ENCODE measurements around the gene LPO.

The LPO gene

GRCh38 chr17:58306131-58306951 is 68.0 kb downstream of the LPO start:
- no peak for DNase-seq (ENCODE audit: extremely low read depth, low read depth)

GRCh38 chr17:58307468-58308172 is 69.2 kb downstream of the LPO start:
- DNase-seq (ENCODE audit: extremely low read depth, low read depth), result no peak
- no peak for TF ChIP-seq CTCF (IDR thresholded peaks at IDR 0.05; ENCODE audit: low read depth, low read length)

More at GRCh38 chr17:58306131-58306951, 68.0 kb downstream of the LPO start:
- no peak for TF ChIP-seq CTCF (IDR thresholded peaks at IDR 0.05; ENCODE audit: low read depth, low read length)

- no peak for DNase-seq (ENCODE audit: extremely low read depth, low read depth)
- TF ChIP-seq CTCF (IDR thresholded peaks at IDR 0.05; ENCODE audit: low read depth, low read length), result no peak; the same call in 1 of the 2 replicates
Observed at GRCh38 chr17:58308173-58308984, 70.0 kb downstream of the LPO start.

- no peak for TF ChIP-seq CTCF (IDR thresholded peaks at IDR 0.05; ENCODE audit: low read depth, low read length)
- DNase-seq (ENCODE audit: extremely low read depth, low read depth), result no peak
Observed at GRCh38 chr17:58308985-58309917, 70.9 kb downstream of the LPO start.

- DNase-seq (ENCODE audit: extremely low read depth, low read depth), result no peak
- TF ChIP-seq CTCF (IDR thresholded peaks at IDR 0.05; ENCODE audit: low read depth, low read length), result no peak
Observed at GRCh38 chr17:58309918-58310259, 71.5 kb downstream of the LPO start.

GRCh38 chr17:58310511-58311428 is 72.4 kb downstream of the LPO start:
- TF ChIP-seq CTCF (IDR thresholded peaks at IDR 0.05; ENCODE audit: low read depth, low read length), result no peak
- DNase-seq (ENCODE audit: extremely low read depth, low read depth), result no peak

All from AG09319 (cell line).